Muscle of leg (tissue), 11 donors: ENCODE measurements around the gene RCAN2. TPM values are rescaled to one million over a fixed set of nuclear protein-coding genes. Genes with fewer than 3 reads are reported as not detected.

Source experiments
- DNase-seq: peaks from one replicate; pipeline ENCODE4 v3.0.0; 2013
- H3K27ac ChIP-seq: one replicate; pipeline ENCODE4 v1.5.1; 2013; ENCODE audit warnings: mild to moderate bottlenecking, low read length, control low read depth
- H3K27me3 ChIP-seq: one replicate; pipeline ENCODE4 v1.6.1; 2013; ENCODE audit warnings: low read length; ENCODE audit not compliant: control insufficient read depth, insufficient read depth
- H3K36me3 ChIP-seq: one replicate; pipeline ENCODE4 v1.6.1; 2013; ENCODE audit warnings: low read length; ENCODE audit not compliant: control insufficient read depth, insufficient read depth
- H3K4me1 ChIP-seq: one replicate; pipeline ENCODE4 v1.6.1; 2013; ENCODE audit warnings: low read length; ENCODE audit not compliant: control insufficient read depth, insufficient read depth
- H3K4me3 ChIP-seq: one replicate; pipeline ENCODE4 v1.5.1; 2013; ENCODE audit warnings: low read length, control low read depth
- H3K9me3 ChIP-seq: replicated peaks from 2 replicates; pipeline ENCODE4 v1.6.1; 2013; ENCODE audit warnings: low read depth, low read length; ENCODE audit not compliant: control insufficient read depth
- WGBS: methylation state at CpG from one replicate; pipeline ENCODE4 v1.1.5; 2013; ENCODE audit warnings: missing lambda C conversion rate; ENCODE audit not compliant: insufficient coverage; 5-methylcytosine and 5-hydroxymethylcytosine counted together
- polyA plus RNA-seq, 8 donors: library from polyadenylated mRNA; unstranded; fragments of 120-200 nt; gene quantifications; one replicate each; pipeline versions ENCODE4 v1.2.1 to v1.2.3, GENCODE V29; 2013; ENCODE audit warnings: inconsistent platforms in 1 of 8, low replicate concordance in 1 of 8; ENCODE audit not compliant: insufficient read length in 8 of 8, insufficient read depth in 1 of 8
- total RNA-seq: library from RNA; stranded (reverse); fragments of 120-200 nt; gene quantifications from one replicate; pipeline ENCODE4 v1.2.4, GENCODE V29; 2013

RCAN2 gene
- total and polyA plus RNA-seq, 9 donors: 2.2 to 8.2 (median 4.5) TPM

DNA sequence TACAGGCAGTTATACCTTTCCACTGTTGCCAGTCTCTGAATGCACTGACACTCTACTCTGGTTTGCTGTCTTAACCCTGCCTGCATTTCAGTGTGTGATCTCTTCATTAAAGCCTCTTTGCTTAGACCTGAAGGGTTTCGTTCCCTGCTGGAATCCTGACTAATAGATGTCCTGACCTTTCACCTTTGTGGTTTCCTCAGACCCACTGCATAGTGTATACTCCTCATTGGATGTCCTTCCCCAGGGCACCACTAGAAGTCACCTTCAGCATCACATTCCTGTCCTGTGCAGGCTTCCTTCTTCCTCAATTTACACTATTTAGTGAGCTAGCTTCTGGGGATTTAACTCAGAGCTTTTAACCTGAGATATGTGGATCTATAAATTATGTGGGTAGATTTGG lies 120.6 kb downstream of the RCAN2 start:
- Histone ChIP-seq H3K36me3 (no peaks in the 10 kb centered on the region), H3K9me3 (no peaks in the 10 kb centered on the region), H3K4me1 (no peaks in the 10 kb centered on the region), H3K27ac (no peak overlapping the region), H3K27me3 (no peaks in the 10 kb centered on the region), H3K4me3 (no peak overlapping the region)
- DNase-seq: no peak
- WGBS: 36% methylated on average over 1 of the region's 1 CpG

DNA sequence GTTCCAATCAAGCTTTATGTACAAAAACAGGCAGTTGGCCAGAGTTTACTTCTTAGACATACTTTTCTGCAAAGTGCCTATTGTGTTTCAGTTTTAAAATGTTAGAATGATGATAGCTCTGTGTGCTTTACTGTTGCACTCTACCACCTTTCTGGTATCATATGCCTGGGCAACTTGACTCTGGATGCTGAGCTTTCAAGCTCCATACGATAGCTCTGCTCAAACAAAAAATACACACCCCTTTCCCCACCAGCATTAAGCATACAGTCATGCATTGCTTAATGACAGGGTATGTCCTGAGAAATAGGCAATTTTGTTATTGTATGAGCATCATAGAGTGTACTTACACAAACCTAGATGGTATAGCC lies 123.1 kb downstream of the RCAN2 start:
- H3K4me1 ChIP-seq: no peaks in the 10 kb centered on the region
- no peak overlapping the region for H3K4me3 ChIP-seq
- WGBS: no CpG with 5 or more reads among the region's 1 CpG
- H3K27me3 ChIP-seq: no peaks in the 10 kb centered on the region
- H3K9me3 ChIP-seq: no peaks in the 10 kb centered on the region
- DNase-seq: no peak
- H3K36me3 ChIP-seq: no peaks in the 10 kb centered on the region
- no peak overlapping the region for H3K27ac ChIP-seq

DNA sequence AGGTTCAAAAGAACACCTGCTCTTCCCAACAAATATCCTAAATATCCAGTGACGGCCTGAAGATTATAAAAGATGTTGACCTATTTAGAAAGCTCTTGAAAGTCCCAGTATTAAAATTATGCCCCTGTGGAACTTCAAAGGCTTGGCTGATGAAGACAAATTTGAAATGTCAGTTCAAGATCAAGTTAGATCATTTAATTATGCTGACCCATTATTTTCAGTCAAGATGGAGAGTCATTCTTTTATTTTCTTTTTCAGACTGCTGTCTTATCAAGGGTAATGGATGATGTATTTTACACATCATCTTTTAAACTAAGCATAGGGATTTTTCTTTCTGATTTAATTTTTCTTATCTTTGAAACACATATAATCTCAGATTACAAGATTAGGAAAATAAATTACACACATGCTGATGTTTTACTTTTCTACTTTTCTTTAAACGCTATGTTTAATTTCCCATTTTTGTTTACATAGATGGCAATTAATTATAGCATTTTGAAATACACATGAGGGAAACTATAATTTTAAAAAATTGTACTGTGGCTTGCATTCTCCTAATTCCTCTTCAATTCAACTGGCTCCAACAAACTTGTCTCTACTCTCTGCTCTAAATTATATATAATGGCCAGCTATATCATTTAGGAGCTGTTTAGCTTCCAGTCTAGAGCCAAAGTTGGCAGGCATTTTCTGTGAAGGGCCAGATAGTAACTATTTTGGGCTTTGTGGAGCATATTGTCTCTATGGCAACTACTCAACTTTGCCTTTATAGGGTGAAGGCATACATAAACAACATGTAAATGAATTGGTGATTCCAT lies 123.7 kb downstream of the RCAN2 start:
- Histone ChIP-seq H3K9me3 (no peaks in the 10 kb centered on the region), H3K27ac (no peak overlapping the region), H3K4me3 (no peak overlapping the region), H3K36me3 (no peaks in the 10 kb centered on the region), H3K27me3 (no peaks in the 10 kb centered on the region), H3K4me1 (no peaks in the 10 kb centered on the region)
- no CpG with 5 or more reads among the region's 2 CpGs for whole genome bisulfite sequencing
- peak; percentile 23 for DNase-seq

DNA sequence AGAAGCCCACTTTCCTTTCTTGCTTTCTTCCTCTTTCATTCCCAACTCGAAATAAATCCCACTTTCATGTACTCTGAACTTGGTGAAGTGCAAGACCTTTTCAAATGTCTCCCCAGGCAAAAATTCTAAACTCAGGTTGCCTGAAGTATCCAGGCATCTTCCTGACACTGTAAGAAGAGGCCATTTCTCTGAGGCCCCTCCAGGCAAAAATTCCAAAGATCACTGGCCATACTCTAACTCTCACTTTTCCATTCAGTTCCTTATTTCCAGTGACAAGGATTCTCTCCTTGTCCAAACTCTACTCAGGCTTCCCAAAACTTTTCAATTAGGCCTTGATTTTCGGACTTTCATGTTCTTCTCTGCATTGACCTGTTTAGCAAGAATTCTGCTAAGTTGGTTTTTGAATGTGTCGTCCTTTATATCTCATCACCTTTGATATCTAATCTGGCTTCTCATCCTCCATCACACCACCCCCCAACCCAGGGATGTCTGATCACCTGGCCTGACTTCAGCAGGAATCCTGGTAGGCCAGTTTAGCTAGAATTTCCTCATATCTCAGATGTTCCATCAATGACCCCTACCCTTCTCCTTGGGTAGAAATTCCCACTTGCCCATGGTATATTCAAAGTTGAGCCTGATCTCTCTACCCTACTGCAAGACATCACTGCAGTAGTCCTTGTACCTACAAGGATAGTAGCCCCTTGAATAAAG lies 124.9 kb downstream of the RCAN2 start:
- no peak for DNase-seq
- WGBS: 50% methylated on average over 1 of the region's 3 CpGs
- no peaks in the 10 kb centered on the region for H3K36me3 ChIP-seq
- no peaks in the 10 kb centered on the region for H3K27me3 ChIP-seq
- no peak overlapping the region for H3K27ac ChIP-seq
- no peaks in the 10 kb centered on the region for H3K9me3 ChIP-seq
- H3K4me1 ChIP-seq: no peaks in the 10 kb centered on the region
- no peak overlapping the region for H3K4me3 ChIP-seq

DNA sequence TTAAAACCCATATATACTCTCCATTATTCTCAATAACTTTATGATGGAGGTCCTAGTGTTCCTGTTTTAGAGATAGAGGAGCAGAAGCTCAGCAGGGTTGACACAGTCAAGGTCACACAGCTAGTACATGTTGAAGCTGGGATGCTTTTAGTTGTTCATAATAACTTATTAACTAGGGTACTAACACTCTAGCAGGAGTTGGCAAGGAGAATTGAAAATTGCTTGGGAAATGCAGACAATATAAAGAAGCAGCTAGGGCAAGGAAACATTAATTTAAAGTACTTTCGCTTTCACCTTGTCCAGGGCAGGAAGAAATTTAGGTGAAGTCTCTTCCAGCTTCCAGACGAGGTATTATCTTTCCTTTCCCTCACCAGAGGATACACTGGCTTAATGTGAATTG lies 133.7 kb downstream of the RCAN2 start:
- no peaks in the 10 kb centered on the region for H3K36me3 ChIP-seq
- no peaks in the 10 kb centered on the region for H3K27me3 ChIP-seq
- no peak overlapping the region for H3K27ac ChIP-seq
- WGBS: no CpG with 5 or more reads among the region's 2 CpGs
- H3K9me3 ChIP-seq: no peaks in the 10 kb centered on the region
- H3K4me3 ChIP-seq: no peak overlapping the region
- DNase-seq: no peak
- no peaks in the 10 kb centered on the region for H3K4me1 ChIP-seq

DNA sequence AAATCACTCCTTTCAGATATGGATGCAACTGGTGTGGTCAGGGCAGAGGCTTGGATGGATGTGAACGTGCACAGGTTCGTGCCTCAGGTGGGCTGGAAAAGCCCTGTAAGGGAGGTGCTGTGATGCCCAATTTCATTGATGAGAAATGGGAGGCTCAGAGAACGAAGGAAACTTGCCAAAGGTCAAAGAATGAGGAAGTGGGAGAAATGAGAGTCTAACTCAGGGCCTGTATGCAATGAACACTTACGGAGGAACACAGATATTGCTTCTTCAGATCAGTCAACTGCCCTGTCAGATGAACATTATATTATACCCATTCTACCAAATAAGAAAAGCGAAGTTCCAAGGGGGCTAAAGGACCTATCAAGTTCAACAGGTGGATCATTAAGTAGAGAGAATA lies 134.7 kb downstream of the RCAN2 start:
- Histone ChIP-seq H3K36me3 (no peaks in the 10 kb centered on the region), H3K27me3 (no peaks in the 10 kb centered on the region), H3K4me1 (no peaks in the 10 kb centered on the region), H3K9me3 (no peaks in the 10 kb centered on the region), H3K27ac (no peak overlapping the region), H3K4me3 (no peak overlapping the region)
- no peak for DNase-seq
- 74% methylated on average over 3 of the region's 5 CpGs for WGBS

DNA sequence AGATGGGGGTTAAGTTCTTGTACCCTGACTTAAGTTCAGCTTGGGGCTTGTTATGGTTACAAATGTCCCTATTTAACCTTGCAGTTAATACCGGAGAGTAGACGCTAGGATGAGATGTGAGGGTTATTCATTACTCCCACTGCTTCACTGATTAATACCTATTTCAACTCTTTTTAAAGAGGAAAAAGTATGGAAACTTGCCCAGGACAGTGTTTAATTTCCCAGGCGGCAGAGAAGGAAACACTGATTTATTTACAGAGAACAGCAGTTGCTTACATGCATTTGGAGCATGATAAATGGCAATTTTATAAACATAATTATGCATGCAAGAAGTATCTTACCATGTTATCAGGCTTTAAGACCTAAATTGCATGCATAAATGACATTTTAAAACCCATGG lies 137.7 kb downstream of the RCAN2 start:
- Histone ChIP-seq H3K9me3 (no peaks in the 10 kb centered on the region), H3K27ac (no peak overlapping the region), H3K27me3 (no peaks in the 10 kb centered on the region), H3K4me1 (no peaks in the 10 kb centered on the region), H3K4me3 (no peak overlapping the region), H3K36me3 (no peaks in the 10 kb centered on the region)
- DNase-seq: peak; percentile 10
- no CpG with 5 or more reads among the region's 3 CpGs for WGBS

DNA sequence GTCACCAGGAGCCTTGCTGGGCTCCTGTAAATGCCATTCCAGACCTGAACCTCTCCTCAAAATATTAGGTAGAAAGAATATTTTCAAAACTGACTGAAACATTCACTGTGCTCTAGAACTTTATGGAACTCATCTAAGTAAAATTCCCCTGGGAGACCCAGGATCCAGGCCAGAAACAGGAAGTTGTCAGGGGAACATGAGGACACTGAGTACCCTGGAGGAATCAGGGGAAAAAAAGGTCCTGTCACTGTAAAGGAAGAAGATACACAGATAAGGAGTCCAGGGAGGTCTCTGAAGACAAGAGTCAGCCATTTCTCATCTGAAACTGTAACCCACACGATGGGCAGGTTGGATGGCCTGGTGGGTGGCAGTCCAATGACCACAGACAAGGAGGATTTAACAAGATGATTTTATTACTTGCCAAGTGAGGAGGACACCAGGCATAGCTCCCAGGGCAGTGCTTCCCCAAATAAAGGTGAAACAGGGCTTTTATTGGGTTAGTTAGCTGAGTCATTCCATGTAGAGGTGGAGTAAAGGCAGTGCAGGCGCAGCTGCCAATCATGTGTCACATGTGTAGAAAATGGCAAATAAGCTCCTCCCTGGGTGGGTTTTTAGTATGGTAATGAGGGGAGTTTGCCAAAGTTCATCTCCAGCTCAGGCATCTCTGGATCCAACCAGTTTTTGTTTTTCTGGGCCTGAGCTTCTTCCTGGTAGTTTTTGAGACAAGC lies 138.5 kb downstream of the RCAN2 start:
- no peaks in the 10 kb centered on the region for H3K9me3 ChIP-seq
- WGBS: 85% methylated on average over 2 of the region's 2 CpGs
- H3K4me1 ChIP-seq: no peaks in the 10 kb centered on the region
- no peak overlapping the region for H3K4me3 ChIP-seq
- H3K27ac ChIP-seq: no peak overlapping the region
- no peaks in the 10 kb centered on the region for H3K36me3 ChIP-seq
- H3K27me3 ChIP-seq: no peaks in the 10 kb centered on the region
- DNase-seq: no peak

DNA sequence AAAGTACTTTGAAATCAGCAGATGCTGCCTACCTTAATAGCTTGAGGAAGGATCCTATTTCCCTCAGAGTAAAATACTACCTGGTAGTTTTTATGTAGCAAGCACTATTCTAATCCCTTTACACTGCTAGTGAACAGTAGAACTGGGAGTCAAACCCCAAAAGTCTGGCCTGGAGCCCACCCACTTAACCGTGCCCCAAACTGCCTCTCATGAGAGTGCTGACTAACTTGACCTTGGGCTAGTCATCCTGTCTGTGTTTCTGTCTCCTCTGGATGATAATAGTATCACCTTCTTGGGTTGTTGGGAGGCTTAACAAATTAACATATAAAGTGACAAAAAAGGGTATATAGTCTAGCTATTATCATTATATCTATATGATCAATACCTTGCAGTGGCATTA lies 140.5 kb downstream of the RCAN2 start:
- WGBS: no CpG with 5 or more reads among the region's 1 CpG
- no peak overlapping the region for H3K4me3 ChIP-seq
- H3K9me3 ChIP-seq: no peaks in the 10 kb centered on the region
- no peak overlapping the region for H3K27ac ChIP-seq
- no peaks in the 10 kb centered on the region for H3K36me3 ChIP-seq
- no peaks in the 10 kb centered on the region for H3K27me3 ChIP-seq
- DNase-seq: no peak
- no peaks in the 10 kb centered on the region for H3K4me1 ChIP-seq

DNA sequence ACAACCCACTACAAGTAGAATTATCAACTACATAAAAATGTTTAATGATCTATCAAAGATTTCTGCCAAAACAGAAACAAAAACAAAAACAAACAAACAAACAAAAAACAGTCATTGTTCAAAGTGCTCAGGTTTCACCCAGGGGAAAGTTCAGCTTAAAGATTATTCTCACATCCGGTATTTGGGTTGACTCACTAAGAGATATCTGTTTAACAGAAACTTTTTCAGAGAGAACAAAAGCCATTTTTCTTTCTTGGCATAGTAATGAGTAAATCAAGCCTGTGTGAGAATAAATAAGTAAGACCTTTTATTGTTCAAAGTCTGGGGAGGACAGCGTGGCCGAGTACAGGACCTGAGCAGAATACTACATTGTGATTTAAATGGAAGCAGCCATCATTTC lies 143.6 kb downstream of the RCAN2 start:
- DNase-seq: no peak
- H3K9me3 ChIP-seq: no peaks in the 10 kb centered on the region
- H3K27ac ChIP-seq: no peak overlapping the region
- no peaks in the 10 kb centered on the region for H3K27me3 ChIP-seq
- no peak overlapping the region for H3K4me3 ChIP-seq
- H3K4me1 ChIP-seq: no peaks in the 10 kb centered on the region
- no CpG with 5 or more reads among the region's 3 CpGs for WGBS
- H3K36me3 ChIP-seq: no peaks in the 10 kb centered on the region
